Measurements from ENCODE around the gene SGSM2. TPM values are rescaled to one million over a fixed set of nuclear protein-coding genes. Genes with fewer than 3 reads are reported as not detected.

SGSM2 gene
- total RNA-seq, 4 donors from 2014 or later: 41.0 to 148 (median 70.0) TPM

DNA sequence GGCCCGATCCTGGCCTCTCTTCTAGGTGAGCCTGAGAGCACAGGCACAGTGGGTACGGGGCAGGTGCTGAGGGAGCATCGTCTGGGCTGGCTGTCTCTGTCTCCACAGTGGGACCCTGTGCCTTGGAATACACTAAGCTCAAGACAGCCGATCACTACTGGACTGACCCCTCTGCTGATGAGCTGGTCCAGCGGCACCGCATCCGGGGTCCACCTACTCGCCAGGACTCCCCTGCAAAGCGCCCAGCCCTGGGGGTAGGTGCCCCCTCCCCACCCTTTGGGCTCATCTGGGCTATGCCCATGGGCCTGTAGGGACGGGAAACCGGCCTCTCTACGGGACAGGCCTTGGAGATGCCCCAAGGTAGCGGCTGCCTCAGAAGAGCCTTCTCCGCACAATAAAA, 25.6 kb downstream of the SGSM2 start:
- DNase-seq: no peak
- no peaks in the 10 kb centered on the region for H3K36me3 ChIP-seq
- 96% methylated on average over 13 of the region's 14 CpGs; no CpG with 5 or more reads in 1 of the 2 donors for WGBS, 2 donors (ENCODE audit: low coverage in 1 of 2)
- H3K27ac ChIP-seq: no peak overlapping the region
- no peaks in the 10 kb centered on the region for H3K9me3 ChIP-seq
- H3K4me3 ChIP-seq: no peak overlapping the region
- intact Hi-C loops (cut with DNase I; ENCODE audit: low total_unique reads): no loop called here
- H3K27me3 ChIP-seq: no peaks in the 10 kb centered on the region
- peaks cover 0 to 3% (median 0%) of the 10 kb centered on the region in 4 donors for H3K4me1 ChIP-seq
- in situ Hi-C loops (cut with MboI; ENCODE audit: low pct_ligation_motif_present in 1 of 4, low pct_unique_long_range_greater_than_20kb in 1 of 4, low sequenced_read_pairs in 3 of 4): no loop called here
- no peak for TF ChIP-seq EP300 (IDR thresholded peaks at IDR 0.05; ENCODE audit: low read depth)
- TF ChIP-seq POLR2A (IDR thresholded peaks at IDR 0.05): no peak
- TF ChIP-seq, protein P1, sequence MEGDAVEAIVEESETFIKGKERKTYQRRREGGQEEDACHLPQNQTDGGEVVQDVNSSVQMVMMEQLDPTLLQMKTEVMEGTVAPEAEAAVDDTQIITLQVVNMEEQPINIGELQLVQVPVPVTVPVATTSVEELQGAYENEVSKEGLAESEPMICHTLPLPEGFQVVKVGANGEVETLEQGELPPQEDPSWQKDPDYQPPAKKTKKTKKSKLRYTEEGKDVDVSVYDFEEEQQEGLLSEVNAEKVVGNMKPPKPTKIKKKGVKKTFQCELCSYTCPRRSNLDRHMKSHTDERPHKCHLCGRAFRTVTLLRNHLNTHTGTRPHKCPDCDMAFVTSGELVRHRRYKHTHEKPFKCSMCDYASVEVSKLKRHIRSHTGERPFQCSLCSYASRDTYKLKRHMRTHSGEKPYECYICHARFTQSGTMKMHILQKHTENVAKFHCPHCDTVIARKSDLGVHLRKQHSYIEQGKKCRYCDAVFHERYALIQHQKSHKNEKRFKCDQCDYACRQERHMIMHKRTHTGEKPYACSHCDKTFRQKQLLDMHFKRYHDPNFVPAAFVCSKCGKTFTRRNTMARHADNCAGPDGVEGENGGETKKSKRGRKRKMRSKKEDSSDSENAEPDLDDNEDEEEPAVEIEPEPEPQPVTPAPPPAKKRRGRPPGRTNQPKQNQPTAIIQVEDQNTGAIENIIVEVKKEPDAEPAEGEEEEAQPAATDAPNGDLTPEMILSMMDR (IDR thresholded peaks at IDR 0.05): no peak
- no peak for TF ChIP-seq POLR2AphosphoS5 (IDR thresholded peaks at IDR 0.05)

DNA sequence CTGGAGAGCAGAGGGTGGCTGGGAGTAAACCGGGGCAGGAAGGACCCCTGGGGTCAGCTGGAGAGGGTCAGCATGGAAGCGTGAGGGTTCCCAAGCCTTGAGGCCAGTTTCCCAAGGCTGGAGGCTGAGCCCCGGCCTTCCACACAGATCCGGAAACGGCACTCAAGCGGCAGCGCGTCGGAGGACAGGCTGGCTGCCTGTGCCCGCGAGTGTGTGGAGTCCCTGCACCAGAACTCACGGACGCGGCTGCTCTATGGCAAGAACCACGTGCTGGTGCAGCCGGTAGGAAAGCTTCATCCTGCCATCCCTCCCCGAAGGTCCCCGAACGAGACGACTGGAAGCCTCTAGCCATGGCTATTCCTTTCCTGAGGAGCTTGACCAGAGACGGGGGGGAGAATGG, 26.0 kb downstream of the SGSM2 start:
- 83 to 96% methylated on average over 2 to 21 of the region's 21 CpGs for WGBS, 2 donors (ENCODE audit: low coverage in 1 of 2)
- Histone ChIP-seq H3K36me3 (no peaks in the 10 kb centered on the region), H3K27ac (no peak overlapping the region), H3K9me3 (no peaks in the 10 kb centered on the region), H3K4me3 (no peak overlapping the region), H3K27me3 (no peaks in the 10 kb centered on the region), H3K4me1 (peaks cover 0 to 3% (median 0%) of the 10 kb centered on the region in 4 donors)
- no peak for DNase-seq
- in situ Hi-C loops (cut with MboI; ENCODE audit: low pct_ligation_motif_present in 1 of 4, low pct_unique_long_range_greater_than_20kb in 1 of 4, low sequenced_read_pairs in 3 of 4): no loop called here
- TF ChIP-seq, protein P1 (IDR thresholded peaks at IDR 0.05): no peak
- TF ChIP-seq POLR2A (IDR thresholded peaks at IDR 0.05) (no peak), POLR2AphosphoS5 (IDR thresholded peaks at IDR 0.05) (no peak), EP300 (IDR thresholded peaks at IDR 0.05; ENCODE audit: low read depth) (no peak)
- intact Hi-C loops (cut with DNase I; ENCODE audit: low total_unique reads): no loop called here

- H3K4me1 ChIP-seq: peaks cover 0 to 6% (median 1%) of the 10 kb centered on the region in 4 donors
- H3K27ac ChIP-seq: no peak overlapping the region
- intact Hi-C loops (cut with DNase I; ENCODE audit: low total_unique reads) (no loop called here), in situ Hi-C loops (cut with MboI; ENCODE audit: low pct_ligation_motif_present in 1 of 4, low pct_unique_long_range_greater_than_20kb in 1 of 4, low sequenced_read_pairs in 3 of 4) (no loop called here)
- H3K4me3 ChIP-seq: no peak overlapping the region
- DNase-seq: no peak
- H3K9me3 ChIP-seq: no peaks in the 10 kb centered on the region
- no peaks in the 10 kb centered on the region for H3K27me3 ChIP-seq
- 87 to 92% methylated on average over 9 to 26 of the region's 26 CpGs for WGBS, 2 donors (ENCODE audit: low coverage in 1 of 2)
- no peaks in the 10 kb centered on the region for H3K36me3 ChIP-seq
- TF ChIP-seq, protein P1 (IDR thresholded peaks at IDR 0.05): no peak
- TF ChIP-seq POLR2AphosphoS5 (IDR thresholded peaks at IDR 0.05) (no peak), EP300 (IDR thresholded peaks at IDR 0.05; ENCODE audit: low read depth) (no peak), POLR2A (IDR thresholded peaks at IDR 0.05) (no peak)
These were observed 26.8 kb downstream of the SGSM2 start for GRCh38 chr17:2363851-2364762.

DNA sequence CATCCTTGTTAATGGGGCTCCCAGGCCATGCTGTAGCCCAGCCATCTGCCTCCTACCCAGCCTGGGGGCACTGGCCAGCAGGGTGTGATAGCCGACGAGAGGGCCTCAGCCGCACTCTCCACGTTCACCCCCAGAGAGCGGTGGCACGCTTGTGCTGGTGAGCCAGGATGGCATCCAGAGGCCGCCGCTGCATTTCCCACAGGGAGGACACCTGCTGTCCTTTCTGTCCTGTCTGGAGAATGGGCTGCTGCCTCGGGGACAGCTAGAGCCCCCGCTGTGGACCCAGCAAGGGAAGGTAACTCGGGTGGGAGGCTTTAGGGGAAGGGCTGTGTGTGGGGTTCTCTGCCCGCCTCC, 27.4 kb downstream of the SGSM2 start:
- TF ChIP-seq EP300 (IDR thresholded peaks at IDR 0.05; ENCODE audit: low read depth): no peak
- TF ChIP-seq POLR2AphosphoS5 (IDR thresholded peaks at IDR 0.05): no peak
- TF ChIP-seq, protein P1 (IDR thresholded peaks at IDR 0.05): no peak
- Histone ChIP-seq H3K27ac (no peak overlapping the region), H3K9me3 (no peaks in the 10 kb centered on the region), H3K36me3 (no peaks in the 10 kb centered on the region), H3K27me3 (no peaks in the 10 kb centered on the region), H3K4me1 (peaks cover 0 to 3% (median 1%) of the 10 kb centered on the region in 4 donors), H3K4me3 (no peak overlapping the region)
- DNase-seq: no peak
- intact Hi-C loops (cut with DNase I; ENCODE audit: low total_unique reads): no loop called here
- 88% methylated on average over 12 of the region's 12 CpGs; no CpG with 5 or more reads in 1 of the 2 donors for WGBS, 2 donors (ENCODE audit: low coverage in 1 of 2)
- in situ Hi-C loops (cut with MboI; ENCODE audit: low pct_ligation_motif_present in 1 of 4, low pct_unique_long_range_greater_than_20kb in 1 of 4, low sequenced_read_pairs in 3 of 4): loop anchor here in 1 of 4 donors (5.0 kb wide), 1 partner anchor 58 kb away; no protein-coding TSS in a partner anchor
